H9 (cell line): ENCODE data around the gene UBA5. TPM values are rescaled to one million over a fixed set of nuclear protein-coding genes. Genes with fewer than 3 reads are reported as not detected.

ENCODE experiments used
- DNase-seq: peaks from one replicate; pipeline ENCODE4 v3.0.0-alpha.2; 2017
- H2AFZ ChIP-seq: one replicate; pipeline ENCODE4 v1.6.1; 2013; ENCODE audit warnings: mild to moderate bottlenecking, low read length, control low read depth, moderate library complexity
- H2AK5ac ChIP-seq: 2 replicates; pipeline ENCODE4 v1.6.1; 2013; ENCODE audit warnings: low read length, control low read depth, mixed read lengths; ENCODE audit not compliant: insufficient read length
- H2BK120ac ChIP-seq: one replicate; pipeline ENCODE4 v1.6.1; 2013; ENCODE audit warnings: low read depth, mild to moderate bottlenecking, low read length, control low read depth, inconsistent platforms; ENCODE audit not compliant: poor library complexity, severe bottlenecking
- H2BK12ac ChIP-seq: 2 replicates; pipeline ENCODE4 v1.6.1; 2013; ENCODE audit warnings: low read length, control low read depth, mixed read lengths, low read depth; ENCODE audit not compliant: insufficient read length
- H2BK15ac ChIP-seq: 2 replicates; pipeline ENCODE4 v1.6.1; 2013; ENCODE audit warnings: low read depth, low read length, control low read depth
- H2BK20ac ChIP-seq: one replicate; pipeline ENCODE4 v1.6.1; 2013; ENCODE audit warnings: low read depth, mild to moderate bottlenecking, low read length, control low read depth, inconsistent platforms; ENCODE audit not compliant: poor library complexity, severe bottlenecking
- H2BK5ac ChIP-seq: 2 replicates; pipeline ENCODE4 v1.6.1; 2013; ENCODE audit warnings: low read length, control low read depth, mixed read lengths; ENCODE audit not compliant: insufficient read length
- H3K14ac ChIP-seq: 2 replicates; pipeline ENCODE4 v1.6.1; 2013; ENCODE audit warnings: low read length, control low read depth; ENCODE audit not compliant: insufficient read depth
- H3K18ac ChIP-seq: 2 replicates; pipeline ENCODE4 v1.6.1; 2013; ENCODE audit warnings: low read depth, mild to moderate bottlenecking, mixed read lengths, low read length, control low read depth; ENCODE audit not compliant: insufficient read length
- H3K23ac ChIP-seq: 2 replicates; pipeline ENCODE4 v1.6.1; 2013; ENCODE audit warnings: low read length, control low read depth, mixed read lengths, low read depth; ENCODE audit not compliant: insufficient read length
- H3K23me2 ChIP-seq: 2 replicates; pipeline ENCODE4 v1.6.1; 2013; ENCODE audit warnings: low read depth, mild to moderate bottlenecking, mixed read lengths, low read length, control low read depth; ENCODE audit not compliant: insufficient read length, poor library complexity, severe bottlenecking
- H3K27ac ChIP-seq: 2 replicates; pipeline ENCODE4 v1.5.1; 2013; ENCODE audit warnings: low read length, control low read depth, mixed read lengths, low read depth; ENCODE audit not compliant: insufficient read length
- H3K27me3 ChIP-seq: 2 replicates; pipeline ENCODE4 v1.6.1; 2013; ENCODE audit warnings: low read length, control low read depth, inconsistent platforms; ENCODE audit not compliant: insufficient read depth
- H3K4ac ChIP-seq: 2 replicates; pipeline ENCODE4 v1.6.1; 2013; ENCODE audit warnings: low read depth, mild to moderate bottlenecking, control low read depth, inconsistent platforms, low read length, moderate library complexity
- H3K4me1 ChIP-seq: 2 replicates; pipeline ENCODE4 v1.6.1; 2013; ENCODE audit warnings: low read length, control low read depth, inconsistent platforms; ENCODE audit not compliant: insufficient read depth
- H3K4me2 ChIP-seq: 2 replicates; pipeline ENCODE4 v1.6.1; 2013; ENCODE audit warnings: low read length, control low read depth, mixed read lengths; ENCODE audit not compliant: insufficient read length, insufficient read depth
- H3K56ac ChIP-seq: 2 replicates; pipeline ENCODE4 v1.6.1; 2013; ENCODE audit warnings: low read depth, mild to moderate bottlenecking, mixed read lengths, low read length, control low read depth; ENCODE audit not compliant: insufficient read length
- H3K79me1 ChIP-seq: 2 replicates; pipeline ENCODE4 v1.6.1; 2013; ENCODE audit warnings: low read depth, mild to moderate bottlenecking, moderate library complexity, low read length, control low read depth, inconsistent platforms; ENCODE audit not compliant: insufficient read depth, poor library complexity, severe bottlenecking
- H3K79me2 ChIP-seq: 2 replicates; pipeline ENCODE4 v1.6.1; 2013; ENCODE audit warnings: low read length, control low read depth, inconsistent platforms; ENCODE audit not compliant: insufficient read depth
- H3K9ac ChIP-seq: 2 replicates; pipeline ENCODE4 v1.6.1; 2013; ENCODE audit warnings: low read length, control low read depth, mixed read lengths; ENCODE audit not compliant: insufficient read length; ENCODE audit errors: extremely low read depth
- H3K9me3 ChIP-seq: one replicate; pipeline ENCODE4 v1.6.1; 2013; ENCODE audit warnings: low read depth, low read length, inconsistent platforms; ENCODE audit not compliant: control insufficient read depth
- H3T11ph ChIP-seq: one replicate; pipeline ENCODE4 v1.6.1; 2013; ENCODE audit warnings: mild to moderate bottlenecking, low read length, control low read depth, inconsistent platforms
- H4K20me1 ChIP-seq: one replicate; pipeline ENCODE4 v1.6.1; 2013; ENCODE audit not compliant: control insufficient read depth, insufficient read length, insufficient read depth
- H4K5ac ChIP-seq: 2 replicates; pipeline ENCODE4 v1.6.1; 2013; ENCODE audit warnings: low read depth, mild to moderate bottlenecking, mixed read lengths, low read length, control low read depth; ENCODE audit not compliant: insufficient read length
- H4K8ac ChIP-seq: replicated peaks from 2 replicates; pipeline ENCODE4 v1.6.1; 2013; ENCODE audit warnings: low read length, control low read depth, mixed read lengths, low read depth; ENCODE audit not compliant: insufficient read length
- H4K91ac ChIP-seq: 2 replicates; pipeline ENCODE4 v1.6.1; 2013; ENCODE audit warnings: low read depth, mild to moderate bottlenecking, moderate library complexity, mixed read lengths, low read length, control low read depth; ENCODE audit not compliant: insufficient read length
- H3K27ac Mint-ChIP-seq, 3 experiments: 2 replicates in 2 of 3; 3 replicates in 1 of 3; pipeline ENCODE4 v1.8.0; 2020 to 2021; ENCODE audit warnings: mixed read lengths in 3 of 3, mild to moderate bottlenecking in 1 of 3, moderate library complexity in 1 of 3
- H3K27me3 Mint-ChIP-seq: 2 replicates; pipeline ENCODE4 v1.8.0; 2021; ENCODE audit warnings: low read depth, mild to moderate bottlenecking, moderate library complexity, mixed read lengths
- H3K36me3 Mint-ChIP-seq, 3 experiments: 2 replicates in 2 of 3; 3 replicates in 1 of 3; pipeline ENCODE4 v1.8.0; 2020 to 2021; ENCODE audit warnings: low read depth in 3 of 3, mixed read lengths in 3 of 3; ENCODE audit not compliant: insufficient read depth in 1 of 3
- H3K4me1 Mint-ChIP-seq, 2 experiments: 2 replicates each; pipeline ENCODE4 v1.8.0; 2020; ENCODE audit warnings: mixed read lengths in 2 of 2
- H3K4me3 Mint-ChIP-seq, 2 experiments: 2 replicates in 1 of 2; 3 replicates in 1 of 2; pipeline ENCODE4 v1.8.0; 2020 to 2021; ENCODE audit warnings: mild to moderate bottlenecking in 2 of 2, mixed read lengths in 2 of 2, moderate library complexity in 1 of 2
- H3K9me3 Mint-ChIP-seq, 2 experiments: 2 replicates in 1 of 2; 3 replicates in 1 of 2; pipeline ENCODE4 v1.8.0; 2020; ENCODE audit warnings: mild to moderate bottlenecking in 2 of 2, mixed read lengths in 2 of 2, moderate library complexity in 1 of 2
- WGBS: extraction: QIAGEN DNeasy Blood & Tissue Kit; methylation state at CpG from one replicate; pipeline ENCODE4 v1.1.7; 2013; ENCODE audit warnings: missing lambda C conversion rate, low lambda C conversion rate, mixed read lengths; ENCODE audit not compliant: insufficient read length; ENCODE audit errors: extremely low coverage; 5-methylcytosine and 5-hydroxymethylcytosine counted together
- total RNA-seq: library from RNA; stranded (reverse); gene quantifications from 2 replicates; pipeline ENCODE4 v1.2.1, GENCODE V29; 2021
- TF ChIP-seq, protein P1 (sequence below): fragments of 200-600 bp; sonication (generic); conservative IDR thresholded peaks from 3 replicates; pipeline ENCODE4 v1.8.0; 2021; ENCODE audit warnings: antibody characterized with exemption, mild to moderate bottlenecking

Gene UBA5
- total RNA-seq, 1 experiment from 2014 or later = 37.7 TPM

DNA sequence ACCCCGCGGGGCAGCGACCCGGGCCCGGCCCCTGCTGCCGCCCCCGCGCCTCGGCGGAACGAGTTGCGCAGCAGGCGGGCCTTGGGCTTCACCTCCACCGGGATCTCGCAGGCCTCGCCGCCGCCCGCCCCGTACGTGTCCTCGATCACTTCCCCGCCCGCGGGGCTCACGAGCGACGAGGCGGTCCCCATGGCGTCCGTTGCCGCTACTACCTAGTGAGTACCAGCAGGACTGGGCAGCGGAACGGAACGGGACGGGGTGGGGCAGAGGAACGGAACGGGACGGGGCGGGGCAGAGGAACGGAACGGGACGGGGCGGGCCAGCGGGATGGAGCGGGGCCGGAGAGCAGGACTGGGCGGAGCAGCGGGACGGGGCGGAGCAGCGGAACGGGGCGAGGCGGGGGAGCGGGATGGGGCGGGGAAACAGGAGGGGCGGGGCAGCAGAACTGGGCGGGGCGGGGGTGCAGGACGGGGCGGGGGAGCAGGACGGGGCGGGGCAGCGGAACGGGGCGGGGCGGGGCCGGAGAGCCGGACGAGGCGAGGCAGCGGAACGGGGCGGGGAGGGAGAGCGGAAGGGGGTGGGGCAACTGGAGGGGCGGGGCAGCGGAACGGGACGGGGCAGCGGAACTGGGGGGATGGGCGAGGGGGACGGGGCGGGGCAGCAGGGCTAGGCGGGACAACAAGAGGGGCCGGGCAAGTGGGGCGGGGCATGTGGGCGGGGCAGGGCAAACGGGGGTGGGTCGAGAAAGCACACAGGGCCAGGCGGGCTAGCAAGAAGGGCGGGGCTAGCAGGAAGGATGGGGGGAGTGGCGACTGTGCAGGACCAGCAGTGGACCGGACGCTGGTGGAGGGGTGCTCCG lies 62.3 kb downstream of the UBA5 start, which contains the start of gene NPHP3:
TSS of gene NPHP3 (minus strand) at position 245 of the 859 bp plus-strand sequence. CDS start at position 191, 54 bp downstream.
- Histone ChIP-seq H3K14ac (peak within 1 kb of the TSS; percentile 26), H2BK15ac (no peak within 1 kb of the TSS), H3T11ph (no peak within 1 kb of the TSS), H2BK120ac (no peak within 1 kb of the TSS), H2BK20ac (no peak within 1 kb of the TSS), H3K56ac (no peak within 1 kb of the TSS), H3K4me2 (peak within 1 kb of the TSS; percentile 73), H3K23me2 (peaks cover 2% of the 10 kb centered on the region), H2AK5ac (no peak within 1 kb of the TSS), H3K79me2 (no peaks in the 10 kb centered on the region), H3K79me1 (no peaks in the 10 kb centered on the region), H2AFZ (no peak within 1 kb of the TSS), H4K91ac (no peak within 1 kb of the TSS), H3K18ac (peak within 1 kb of the TSS; percentile 66), H4K20me1 (no peaks in the 10 kb centered on the region), H3K4ac (no peak within 1 kb of the TSS), H2BK5ac (no peak within 1 kb of the TSS), H4K8ac (no peak within 1 kb of the TSS), H3K4me1 (no peaks in the 10 kb centered on the region; the same call in 1 of the 2 replicates), H3K27me3 (no peaks in the 10 kb centered on the region), H3K9ac (peak within 1 kb of the TSS; percentile 62), H4K5ac (no peak within 1 kb of the TSS), H3K9me3 (no peaks in the 10 kb centered on the region), H3K23ac (no peak within 1 kb of the TSS), H2BK12ac (no peak within 1 kb of the TSS), H3K27ac (peak within 1 kb of the TSS; percentile 54)
- TF ChIP-seq, protein P1, sequence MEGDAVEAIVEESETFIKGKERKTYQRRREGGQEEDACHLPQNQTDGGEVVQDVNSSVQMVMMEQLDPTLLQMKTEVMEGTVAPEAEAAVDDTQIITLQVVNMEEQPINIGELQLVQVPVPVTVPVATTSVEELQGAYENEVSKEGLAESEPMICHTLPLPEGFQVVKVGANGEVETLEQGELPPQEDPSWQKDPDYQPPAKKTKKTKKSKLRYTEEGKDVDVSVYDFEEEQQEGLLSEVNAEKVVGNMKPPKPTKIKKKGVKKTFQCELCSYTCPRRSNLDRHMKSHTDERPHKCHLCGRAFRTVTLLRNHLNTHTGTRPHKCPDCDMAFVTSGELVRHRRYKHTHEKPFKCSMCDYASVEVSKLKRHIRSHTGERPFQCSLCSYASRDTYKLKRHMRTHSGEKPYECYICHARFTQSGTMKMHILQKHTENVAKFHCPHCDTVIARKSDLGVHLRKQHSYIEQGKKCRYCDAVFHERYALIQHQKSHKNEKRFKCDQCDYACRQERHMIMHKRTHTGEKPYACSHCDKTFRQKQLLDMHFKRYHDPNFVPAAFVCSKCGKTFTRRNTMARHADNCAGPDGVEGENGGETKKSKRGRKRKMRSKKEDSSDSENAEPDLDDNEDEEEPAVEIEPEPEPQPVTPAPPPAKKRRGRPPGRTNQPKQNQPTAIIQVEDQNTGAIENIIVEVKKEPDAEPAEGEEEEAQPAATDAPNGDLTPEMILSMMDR = no peak; the same call in 2 of the 3 replicates
- Mint-ChIP-seq H3K27ac (peak within 1 kb of the TSS; percentile 86 to 95 (median 94)), H3K4me3 (peak within 1 kb of the TSS; percentile 89 to 94), H3K27me3 (no peaks in the 10 kb centered on the region), H3K36me3 (peaks cover 3 to 7% (median 6%) of the 10 kb centered on the region in 3 experiments; a peak in 6 of 7 replicates), H3K4me1 (peaks cover 23 to 27% of the 10 kb centered on the region in 2 experiments), H3K9me3 (no peaks in the 10 kb centered on the region; a peak in 1 of 5 replicates)
- WGBS = no CpG with 5 or more reads among the region's 96 CpGs
- DNase-seq = peak; percentile 99
